Right atrium auricular region (tissue), 2 donors: Measurements from ENCODE around the gene ITGB5. TPM values are rescaled to one million over a fixed set of nuclear protein-coding genes. Genes with fewer than 3 reads are reported as not detected.
"Not testable (repeated sequence)": the region's sequence is repeated elsewhere in the genome, so short reads cannot be mapped to it uniquely, and the experiment has no call there.

Experiments
- DNase-seq: peaks from one replicate; pipeline ENCODE4 v3.0.0-alpha.2; 2019; ENCODE audit warnings: low spot score
- H3K27ac ChIP-seq, 2 donors: fragments of 200-600 bp; sonication (generic); 1 replicate in 1 of 2; 2 replicates in 1 of 2; pipeline ENCODE4 v1.5.1; 2016 to 2019
- H3K27me3 ChIP-seq, 2 donors: fragments of 200-600 bp; sonication (generic); one replicate each; pipeline versions ENCODE4 v1.5.1 to v1.6.0; 2017 to 2019
- H3K36me3 ChIP-seq: fragments of 200-600 bp; sonication (generic); one replicate; pipeline ENCODE4 v1.5.1; 2016
- H3K4me1 ChIP-seq, 2 donors: fragments of 200-600 bp; sonication (generic); one replicate each; pipeline versions ENCODE4 v1.5.1 to v1.6.0; 2017 to 2019
- H3K4me3 ChIP-seq, 2 donors: fragments of 200-600 bp; sonication (generic); 1 replicate in 1 of 2; 2 replicates in 1 of 2; pipeline ENCODE4 v1.5.1; 2017 to 2019; ENCODE audit warnings: mild to moderate bottlenecking in 1 of 2, moderate library complexity in 1 of 2
- H3K9me3 ChIP-seq, 2 donors: fragments of 200-600 bp; sonication (generic); one replicate each; pipeline ENCODE4 v1.5.1; 2019
- CTCF ChIP-seq, 2 donors: fragments of 200-600 bp; sonication (generic); IDR thresholded peaks; one replicate each; pipeline ENCODE4 v1.5.1; 2019; ENCODE audit warnings: antibody characterized with exemption in 2 of 2
- total RNA-seq, 2 donors: library from RNA; depleted of rRNA; stranded (reverse); fragments of >200 nt; gene quantifications; one replicate each; pipeline ENCODE4 v1.1.0, GENCODE V29; 2016

The ITGB5 gene
- total RNA-seq, 2 donors from 2014 or later = 84.0 to 182 TPM

- Histone ChIP-seq H3K27me3 (no peaks in the 10 kb centered on the region), H3K4me3 (no peak overlapping the region), H3K27ac (peak overlapping the region; percentile 63 to 71), H3K9me3 (no peaks in the 10 kb centered on the region), H3K4me1 (peaks cover 0 to 21% of the 10 kb centered on the region in 2 donors), H3K36me3 (peaks cover 37% of the 10 kb centered on the region)
- DNase-seq = peak; percentile 98
- peak; percentile 92 to 95 for TF ChIP-seq CTCF (IDR thresholded peaks at IDR 0.05)
Observed at GRCh38 chr3:124761250-124761796, 125.8 kb downstream of the ITGB5 start.

- peaks cover 30% of the 10 kb centered on the region for H3K36me3 ChIP-seq
- H3K27me3 ChIP-seq = no peaks in the 10 kb centered on the region
- no peak for TF ChIP-seq CTCF (IDR thresholded peaks at IDR 0.05)
- peak overlapping the region in 1 of 2 donors; percentile 20 for H3K27ac ChIP-seq
- H3K9me3 ChIP-seq = no peaks in the 10 kb centered on the region
- DNase-seq = no peak
- peaks cover 0 to 21% of the 10 kb centered on the region in 2 donors for H3K4me1 ChIP-seq
- no peak overlapping the region for H3K4me3 ChIP-seq
Observed at GRCh38 chr3:124760601-124761000, 126.6 kb downstream of the ITGB5 start.

GRCh38 chr3:124759666-124760401 lies 127.3 kb downstream of the ITGB5 start:
- H3K27me3 ChIP-seq = no peaks in the 10 kb centered on the region

DNA sequence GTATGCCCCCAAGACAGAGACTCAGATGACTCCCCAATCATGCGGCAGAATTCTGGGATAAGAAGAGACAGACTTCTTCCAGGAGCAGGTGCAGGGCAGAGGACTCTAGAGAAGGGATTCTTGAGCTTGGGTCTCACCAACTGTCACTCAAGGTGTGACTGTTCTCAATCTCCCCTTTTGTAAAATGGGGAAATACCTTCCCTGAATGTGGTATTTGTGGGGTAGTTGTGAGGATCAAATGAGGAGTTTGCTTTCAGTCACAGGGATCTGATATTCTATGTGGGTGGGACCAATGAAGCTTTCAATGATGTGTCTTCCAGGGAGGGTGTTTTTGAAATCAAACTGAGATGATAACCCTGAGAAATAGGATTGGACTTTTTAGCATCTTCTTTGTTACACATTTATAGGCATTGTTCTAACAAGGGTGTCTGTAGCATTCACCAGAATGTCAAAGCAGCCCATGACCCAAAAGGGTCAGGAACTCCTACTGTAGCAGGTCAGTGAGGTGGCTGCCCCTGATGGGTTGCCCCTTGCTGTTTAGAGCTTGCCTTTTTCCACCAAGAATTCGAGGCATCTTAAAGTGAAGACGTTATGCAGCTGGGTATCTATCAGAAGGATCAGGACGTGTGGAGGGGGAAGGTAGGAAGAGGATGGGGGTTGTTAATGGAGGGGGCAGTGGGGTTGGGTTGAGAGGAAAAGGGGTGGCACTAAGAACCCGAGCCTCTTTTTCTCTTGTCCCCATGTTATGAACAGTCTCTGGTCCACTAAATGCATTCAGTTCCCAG lies 128.1 kb downstream of the ITGB5 start:
- no peak for DNase-seq
- H3K36me3 ChIP-seq = peaks cover 14% of the 10 kb centered on the region
- H3K9me3 ChIP-seq = no peaks in the 10 kb centered on the region
- H3K4me3 ChIP-seq = no peak overlapping the region
- peaks cover 0 to 21% of the 10 kb centered on the region in 2 donors for H3K4me1 ChIP-seq
- H3K27ac ChIP-seq = no peak overlapping the region
- no peaks in the 10 kb centered on the region for H3K27me3 ChIP-seq
- no peak for TF ChIP-seq CTCF (IDR thresholded peaks at IDR 0.05)

More at GRCh38 chr3:124759666-124760401, 127.3 kb downstream of the ITGB5 start:
- Histone ChIP-seq H3K4me3 (no peak overlapping the region), H3K36me3 (peaks cover 22% of the 10 kb centered on the region), H3K4me1 (peaks cover 0 to 21% of the 10 kb centered on the region in 2 donors), H3K27ac (no peak overlapping the region), H3K9me3 (no peaks in the 10 kb centered on the region)
- no peak for TF ChIP-seq CTCF (IDR thresholded peaks at IDR 0.05)
- no peak for DNase-seq

GRCh38 chr3:124757926-124758325 lies 129.2 kb downstream of the ITGB5 start:
- H3K4me3 ChIP-seq, H3K9me3 ChIP-seq, H3K36me3 ChIP-seq, H3K27ac ChIP-seq, H3K27me3 ChIP-seq, DNase-seq: not testable (repeated sequence)
- peaks cover 0 to 21% of the 10 kb centered on the region in 2 donors for H3K4me1 ChIP-seq

DNA sequence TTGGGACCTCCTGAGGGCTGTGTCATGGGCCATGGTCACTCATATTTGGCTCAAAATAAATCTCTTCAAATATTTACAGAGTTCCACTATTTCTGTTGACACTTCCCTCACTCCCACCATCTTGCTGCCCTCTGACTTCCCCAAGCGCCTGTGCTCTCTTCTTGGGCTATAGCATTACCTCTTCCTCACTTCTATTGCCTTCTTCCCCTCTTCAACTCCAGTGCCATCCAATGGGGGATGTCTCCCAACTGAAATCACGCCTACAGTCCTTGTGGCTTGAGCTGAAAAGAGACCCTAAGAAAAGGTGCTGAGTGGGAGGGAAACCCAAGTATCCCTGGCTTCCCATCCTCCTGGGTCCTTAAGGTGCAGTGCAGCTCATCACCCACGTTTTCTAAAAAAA lies 135.1 kb downstream of the ITGB5 start:
- Histone ChIP-seq H3K27ac (no peak overlapping the region), H3K9me3 (no peaks in the 10 kb centered on the region), H3K4me3 (no peak overlapping the region), H3K36me3 (no peaks in the 10 kb centered on the region), H3K4me1 (no peaks in the 10 kb centered on the region), H3K27me3 (no peaks in the 10 kb centered on the region)
- DNase-seq = no peak
- no peak for TF ChIP-seq CTCF (IDR thresholded peaks at IDR 0.05)
